Raji (cell line): ENCODE data around the gene FKBP14.
A peak's percentile ranks its signal among the peaks of the same experiment; 100 is the strongest.

Experiments used
- POLR2A ChIP-seq: IDR thresholded peaks from 2 replicates; pipeline ENCODE4 v1.6.1; 2011; ENCODE audit warnings: low read depth, low read length, control low read depth; ENCODE audit not compliant: insufficient read depth

Gene FKBP14

DNA sequence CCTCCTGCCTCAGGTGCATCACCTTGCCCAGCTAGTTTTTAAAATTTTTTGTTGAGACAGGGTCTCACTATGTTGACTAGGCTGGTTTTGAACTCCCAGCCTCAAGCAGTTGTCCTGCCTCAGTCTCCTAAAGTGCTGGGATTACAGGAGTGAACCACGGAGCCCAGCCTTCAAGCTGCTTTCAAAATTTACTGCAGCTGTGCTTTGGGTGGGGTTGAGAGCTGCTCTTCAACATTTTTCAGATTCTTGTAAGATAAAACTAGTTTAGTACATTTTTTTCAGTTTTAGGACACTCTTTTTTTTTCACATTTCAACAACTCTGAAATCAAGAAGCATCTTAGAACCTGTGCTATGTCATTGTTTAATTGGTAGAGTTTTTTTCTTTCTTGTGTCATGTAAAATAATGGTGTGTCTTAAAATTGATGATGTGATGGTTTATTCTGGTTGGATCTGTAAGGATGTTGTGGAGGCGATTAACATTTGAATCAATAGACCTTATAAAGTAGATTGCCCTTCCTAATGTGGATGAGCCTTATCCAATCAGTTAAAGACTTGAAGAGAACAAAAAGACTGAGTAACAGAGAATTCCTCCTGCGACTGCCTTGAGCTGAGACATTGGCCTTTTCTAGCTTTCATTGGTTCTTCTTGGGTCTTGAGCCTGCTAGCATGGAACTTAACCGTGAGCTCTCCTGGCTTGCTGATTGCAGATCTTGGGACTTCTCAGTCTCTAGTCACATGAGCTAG lies 15.2 kb upstream of the FKBP14 start:
- TF ChIP-seq POLR2A: no peak

GRCh38 chr7:30040938-30041337 lies 14.4 kb upstream of the FKBP14 start:
- no peak for TF ChIP-seq POLR2A

DNA sequence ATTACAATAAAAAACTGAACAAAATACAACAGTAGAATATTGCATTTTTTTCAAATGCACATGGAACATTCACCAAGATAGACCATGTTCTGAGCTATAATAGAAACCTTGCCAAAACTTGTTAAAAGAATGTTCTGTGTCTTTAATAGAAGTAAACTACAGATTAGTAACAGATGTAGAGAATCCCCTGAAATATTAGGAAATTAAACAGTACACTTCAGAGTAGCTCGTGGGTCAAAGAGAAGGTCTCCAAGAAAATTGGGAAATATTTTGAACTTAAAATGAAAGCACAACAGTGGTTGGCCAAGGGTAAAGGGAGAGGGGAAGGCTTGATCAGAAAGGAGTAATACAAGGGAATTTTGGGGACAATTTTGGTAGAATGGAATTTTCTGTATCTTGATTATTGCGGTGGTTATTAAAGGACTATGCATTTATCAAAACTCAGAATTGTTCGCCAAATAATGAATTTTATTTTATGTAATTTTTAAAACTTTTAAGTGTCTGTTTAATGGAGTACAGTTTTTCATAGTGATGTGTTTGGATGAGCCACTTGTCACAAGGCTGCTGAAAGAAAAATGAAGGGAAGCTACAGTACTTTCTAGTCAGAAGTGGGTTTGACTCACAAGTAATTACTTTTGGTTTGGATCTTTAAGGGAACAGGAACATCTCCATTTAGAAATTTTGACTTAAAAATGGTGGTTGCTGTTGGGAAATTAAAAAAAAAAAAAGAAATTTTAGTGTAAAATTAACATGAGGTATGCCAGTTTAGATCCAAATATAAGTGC lies 11.9 kb upstream of the FKBP14 start:
- no peak for TF ChIP-seq POLR2A

- no peak for TF ChIP-seq POLR2A
These were observed 9.7 kb upstream of the FKBP14 start for GRCh38 chr7:30036220-30036619.

DNA sequence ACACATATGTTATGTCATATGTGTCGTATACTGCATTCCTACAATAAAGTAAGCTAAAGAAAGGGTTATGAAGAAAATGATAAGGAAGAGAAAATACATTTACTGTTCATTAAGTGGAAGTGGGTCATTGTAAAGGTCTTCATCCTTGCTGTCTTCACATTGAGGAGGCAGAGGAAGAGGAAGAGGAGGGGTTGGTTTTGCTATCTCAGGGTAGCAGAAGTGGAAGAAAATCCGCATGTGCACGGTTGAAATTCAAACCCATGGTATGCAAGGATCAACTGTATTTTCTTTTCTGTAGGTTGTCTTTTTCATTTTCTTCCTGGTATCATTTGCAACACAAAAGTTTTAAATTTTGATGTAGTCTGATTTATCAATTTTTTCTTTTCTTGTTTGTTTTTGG lies 8.0 kb upstream of the FKBP14 start:
- no peak for TF ChIP-seq POLR2A

GRCh38 chr7:30032310-30033125 lies 6.0 kb upstream of the FKBP14 start:
- no peak for TF ChIP-seq POLR2A

DNA sequence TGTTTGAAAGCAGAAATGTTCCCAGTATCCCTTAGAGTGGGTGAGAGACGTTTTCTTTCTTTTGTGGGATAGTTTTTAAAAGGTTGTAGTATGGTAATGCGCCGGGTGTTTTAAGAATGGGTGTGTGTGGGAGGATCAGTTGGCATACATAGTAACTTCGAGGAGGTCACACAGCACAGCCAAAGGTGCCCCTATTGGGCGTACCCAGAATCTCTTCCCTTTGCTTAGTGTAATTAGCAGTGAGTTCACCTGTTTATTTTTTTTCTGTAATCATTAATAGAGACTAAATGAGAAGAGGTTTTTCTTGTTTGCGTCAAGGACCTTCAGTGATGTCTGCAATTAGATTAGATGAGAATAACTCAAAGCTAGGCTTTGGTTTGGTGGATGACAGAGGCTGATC lies 3.2 kb upstream of the FKBP14 start:
- TF ChIP-seq POLR2A: no peak

- no peak for TF ChIP-seq POLR2A
These were observed 2.5 kb upstream of the FKBP14 start for GRCh38 chr7:30028749-30029635.

- TF ChIP-seq POLR2A: peak; percentile 85
These were observed 1.8 kb upstream of the FKBP14 start, which contains the start of gene PLEKHA8 for GRCh38 chr7:30028216-30028748. Gene PLEKHA8, plus strand, starts transcription at chr7:30028412. Its CDS starts 351 bp downstream, at chr7:30028763.

- peak; percentile 93; the same call in 1 of the 2 replicates for TF ChIP-seq POLR2A
These were observed 1.3 kb upstream of the FKBP14 start for GRCh38 chr7:30027740-30028215.

- TF ChIP-seq POLR2A: no peak
These were observed 559 bp upstream of the FKBP14 start for GRCh38 chr7:30027065-30027456.

DNA sequence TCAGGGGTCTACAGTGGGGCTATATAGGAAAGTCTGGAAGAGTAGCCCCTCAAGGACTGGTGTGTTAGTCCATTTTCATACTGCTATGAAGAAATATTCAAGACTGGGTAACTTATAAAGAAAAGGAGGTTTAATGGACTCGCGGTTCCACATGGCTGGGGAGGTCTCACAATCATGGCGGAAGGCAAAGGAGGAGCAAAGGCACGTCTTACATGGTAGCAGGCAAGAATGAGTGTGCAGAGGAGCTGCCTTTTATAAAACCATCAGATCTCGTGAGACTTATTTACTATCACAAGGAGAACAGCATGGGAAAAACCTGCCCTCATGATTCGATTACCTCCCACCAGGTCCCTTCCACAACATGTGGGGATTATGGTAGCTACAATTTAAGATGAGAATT lies 3.0 kb downstream of the FKBP14 start:
- TF ChIP-seq POLR2A: no peak

- TF ChIP-seq POLR2A: no peak
These were observed 3.5 kb downstream of the FKBP14 start for GRCh38 chr7:30022991-30023390.

DNA sequence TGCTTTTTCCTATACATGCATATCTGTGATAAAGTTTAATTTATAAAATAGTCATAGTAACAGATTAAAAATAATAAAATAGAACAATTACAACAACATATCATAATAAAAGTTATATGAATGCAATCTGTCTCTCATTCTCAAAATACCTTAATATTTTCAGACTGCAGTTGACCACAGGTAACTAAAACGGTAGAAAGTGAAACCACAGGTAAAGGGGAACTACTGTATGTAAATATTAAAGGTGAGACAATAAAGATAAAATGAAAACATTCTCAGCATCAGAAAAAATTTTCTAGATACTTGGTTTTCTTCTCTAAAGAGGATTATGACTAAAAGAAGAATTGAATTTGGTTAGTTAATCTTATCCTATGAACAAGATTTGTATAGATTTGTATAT lies 6.0 kb downstream of the FKBP14 start:
- TF ChIP-seq POLR2A: no peak
